ENCODE results near the gene FJX1.

GRCh38 chr11:35615921-35616900 is 2.0 kb upstream of the FJX1 start:
- TF ChIP-seq CTCF (IDR thresholded peaks at IDR 0.05; ENCODE audit: low read length) (peak; percentile 74), EZH2 (IDR thresholded peaks at IDR 0.05; ENCODE audit: borderline replicate concordance, low read length) (no peak)
